Esophagus squamous epithelium (tissue), 4 donors: ENCODE results near the gene CDK5RAP1.

Experiments used
- POLR2A ChIP-seq, 4 donors: fragments of 450-650 bp; IDR thresholded peaks; one replicate each; pipeline ENCODE4 v1.6.1; 2017; ENCODE audit warnings: antibody characterized with exemption in 4 of 4, mild to moderate bottlenecking in 4 of 4, moderate library complexity in 3 of 4
- TF ChIP-seq, protein P1 (sequence below), 6 experiments: fragments of 450-650 bp in 4 of 6; fragments of 200-600 bp in 2 of 6; sonication (generic) in 2 of 6; IDR thresholded peaks; one replicate each; pipeline ENCODE4 v1.5.1; 2016 to 2019; ENCODE audit warnings: antibody characterized with exemption in 6 of 6, mild to moderate bottlenecking in 4 of 6, moderate library complexity in 4 of 6

DNA sequence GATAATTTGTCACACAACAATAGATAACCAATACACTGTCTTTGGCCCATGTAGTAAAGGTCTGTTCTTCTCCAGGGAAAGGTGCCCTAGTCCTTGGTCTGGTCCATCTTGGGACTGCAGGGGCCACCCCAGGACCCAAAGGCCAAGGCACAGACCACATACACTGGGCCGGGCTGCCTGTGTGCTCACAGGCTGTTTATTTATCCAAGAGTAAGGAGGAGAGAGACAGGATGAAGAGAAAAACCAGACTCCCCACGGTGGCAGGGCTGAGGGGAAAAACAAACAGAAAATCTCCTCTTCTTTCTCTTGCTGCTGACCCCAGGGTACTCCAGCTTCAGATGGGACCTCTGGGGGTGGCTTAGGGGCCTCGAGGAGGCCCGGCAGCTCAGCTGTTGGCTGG is 6.5 kb upstream of the CDK5RAP1 start:
- TF ChIP-seq, protein P1, sequence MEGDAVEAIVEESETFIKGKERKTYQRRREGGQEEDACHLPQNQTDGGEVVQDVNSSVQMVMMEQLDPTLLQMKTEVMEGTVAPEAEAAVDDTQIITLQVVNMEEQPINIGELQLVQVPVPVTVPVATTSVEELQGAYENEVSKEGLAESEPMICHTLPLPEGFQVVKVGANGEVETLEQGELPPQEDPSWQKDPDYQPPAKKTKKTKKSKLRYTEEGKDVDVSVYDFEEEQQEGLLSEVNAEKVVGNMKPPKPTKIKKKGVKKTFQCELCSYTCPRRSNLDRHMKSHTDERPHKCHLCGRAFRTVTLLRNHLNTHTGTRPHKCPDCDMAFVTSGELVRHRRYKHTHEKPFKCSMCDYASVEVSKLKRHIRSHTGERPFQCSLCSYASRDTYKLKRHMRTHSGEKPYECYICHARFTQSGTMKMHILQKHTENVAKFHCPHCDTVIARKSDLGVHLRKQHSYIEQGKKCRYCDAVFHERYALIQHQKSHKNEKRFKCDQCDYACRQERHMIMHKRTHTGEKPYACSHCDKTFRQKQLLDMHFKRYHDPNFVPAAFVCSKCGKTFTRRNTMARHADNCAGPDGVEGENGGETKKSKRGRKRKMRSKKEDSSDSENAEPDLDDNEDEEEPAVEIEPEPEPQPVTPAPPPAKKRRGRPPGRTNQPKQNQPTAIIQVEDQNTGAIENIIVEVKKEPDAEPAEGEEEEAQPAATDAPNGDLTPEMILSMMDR (IDR thresholded peaks at IDR 0.05), result no peak
- TF ChIP-seq POLR2A (IDR thresholded peaks at IDR 0.05), result no peak
